Keratinocyte (primary cell): ENCODE measurements around the gene ZNF471.

Source experiments
- EZH2 ChIP-seq: IDR thresholded peaks from one replicate; pipeline ENCODE4 v1.6.1; 2012; ENCODE audit warnings: inconsistent platforms, mild to moderate bottlenecking, low read length, moderate library complexity
- TF ChIP-seq, protein P1 (sequence below), 3 experiments: IDR thresholded peaks in 1 of 3; conservative IDR thresholded peaks in 1 of 3; optimal IDR thresholded peaks in 1 of 3; 2 replicates in 2 of 3; 3 replicates in 1 of 3; pipeline versions ENCODE3 to v1.5.1; 2011; ENCODE audit warnings: low read length in 3 of 3, mild to moderate bottlenecking in 3 of 3, moderate library complexity in 2 of 3, control low read depth in 1 of 3, inconsistent platforms in 1 of 3; ENCODE audit not compliant: insufficient read depth in 2 of 3; ENCODE audit errors: extremely low read depth in 1 of 3

DNA sequence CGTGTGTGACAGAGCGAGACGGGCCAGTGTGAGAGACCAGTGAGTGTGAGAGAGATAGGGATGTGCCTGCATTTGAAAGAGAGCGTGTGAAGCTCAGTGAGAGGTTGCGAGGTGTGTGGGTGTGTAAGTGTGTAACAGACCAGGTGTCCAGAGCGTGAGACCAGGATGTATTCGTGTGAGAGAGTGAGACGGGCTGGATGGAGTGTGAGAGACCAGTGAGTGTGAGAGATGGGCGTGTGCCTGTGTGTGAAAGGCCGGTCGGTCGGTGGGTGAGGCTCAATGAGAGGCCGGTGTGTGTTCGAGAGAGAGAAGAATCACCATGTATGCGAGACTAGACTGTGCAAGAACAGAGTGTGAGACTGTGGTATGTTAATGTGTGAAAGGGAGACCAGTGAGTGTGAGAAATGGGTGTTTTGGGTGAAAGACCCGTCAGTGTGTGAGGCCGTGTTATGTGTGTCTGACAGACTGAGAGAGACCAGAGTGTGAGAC is 679 bp downstream of the ZNF471 start:
- TF ChIP-seq EZH2, result no peak
- TF ChIP-seq, protein P1, sequence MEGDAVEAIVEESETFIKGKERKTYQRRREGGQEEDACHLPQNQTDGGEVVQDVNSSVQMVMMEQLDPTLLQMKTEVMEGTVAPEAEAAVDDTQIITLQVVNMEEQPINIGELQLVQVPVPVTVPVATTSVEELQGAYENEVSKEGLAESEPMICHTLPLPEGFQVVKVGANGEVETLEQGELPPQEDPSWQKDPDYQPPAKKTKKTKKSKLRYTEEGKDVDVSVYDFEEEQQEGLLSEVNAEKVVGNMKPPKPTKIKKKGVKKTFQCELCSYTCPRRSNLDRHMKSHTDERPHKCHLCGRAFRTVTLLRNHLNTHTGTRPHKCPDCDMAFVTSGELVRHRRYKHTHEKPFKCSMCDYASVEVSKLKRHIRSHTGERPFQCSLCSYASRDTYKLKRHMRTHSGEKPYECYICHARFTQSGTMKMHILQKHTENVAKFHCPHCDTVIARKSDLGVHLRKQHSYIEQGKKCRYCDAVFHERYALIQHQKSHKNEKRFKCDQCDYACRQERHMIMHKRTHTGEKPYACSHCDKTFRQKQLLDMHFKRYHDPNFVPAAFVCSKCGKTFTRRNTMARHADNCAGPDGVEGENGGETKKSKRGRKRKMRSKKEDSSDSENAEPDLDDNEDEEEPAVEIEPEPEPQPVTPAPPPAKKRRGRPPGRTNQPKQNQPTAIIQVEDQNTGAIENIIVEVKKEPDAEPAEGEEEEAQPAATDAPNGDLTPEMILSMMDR (optimal IDR thresholded peaks at IDR 0.05 in 1 of 3, IDR thresholded peaks at IDR 0.05 in 1 of 3, conservative IDR thresholded peaks at IDR 0.05 in 1 of 3; ENCODE audit: extremely low read depth in 1 of 3, insufficient read depth in 2 of 3, low read length in 3 of 3), result no peak
